OCI-M2 (cell line): Measurements from ENCODE around the gene MAZ.
"Not testable (repeated sequence)": the region's sequence is repeated elsewhere in the genome, so short reads cannot be mapped to it uniquely, and the experiment has no call there.

ENCODE experiments used
- DNase-seq: peaks from one replicate; lab custom pipeline; 2025; ENCODE audit not compliant: unreplicated experiment; lab: John Stamatoyannopoulos, UW

MAZ gene

DNA sequence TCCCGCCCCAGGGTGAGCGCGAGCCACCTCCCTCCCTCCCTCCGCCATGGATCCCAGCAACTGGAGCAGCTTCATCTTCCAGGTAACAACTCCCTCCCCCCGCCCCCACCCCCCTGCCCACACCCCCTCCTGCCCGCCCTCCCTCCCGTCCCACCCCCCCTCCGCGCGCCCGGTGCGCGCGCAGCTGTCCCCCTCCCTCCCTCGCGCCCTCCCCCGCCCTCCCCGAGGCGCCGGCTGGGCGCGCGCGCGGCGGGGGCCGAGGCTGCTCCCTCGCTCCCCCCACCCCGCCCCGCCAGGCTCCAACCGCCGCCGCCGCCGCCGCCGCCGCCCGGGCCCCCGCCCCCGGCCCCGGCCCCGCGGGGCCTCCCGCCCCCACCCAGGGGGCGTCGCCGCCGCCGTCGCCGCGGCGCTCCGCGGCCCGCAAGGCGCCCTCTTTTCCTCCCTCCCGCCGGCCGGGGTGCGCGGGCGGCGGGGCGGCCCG is at the start of gene MAZ:
TSS of gene MAZ (plus strand) at position 431 of the 481 bp plus-strand sequence. CDS start 173 bp downstream, outside the sequence.
- DNase-seq, result no peak

DNA sequence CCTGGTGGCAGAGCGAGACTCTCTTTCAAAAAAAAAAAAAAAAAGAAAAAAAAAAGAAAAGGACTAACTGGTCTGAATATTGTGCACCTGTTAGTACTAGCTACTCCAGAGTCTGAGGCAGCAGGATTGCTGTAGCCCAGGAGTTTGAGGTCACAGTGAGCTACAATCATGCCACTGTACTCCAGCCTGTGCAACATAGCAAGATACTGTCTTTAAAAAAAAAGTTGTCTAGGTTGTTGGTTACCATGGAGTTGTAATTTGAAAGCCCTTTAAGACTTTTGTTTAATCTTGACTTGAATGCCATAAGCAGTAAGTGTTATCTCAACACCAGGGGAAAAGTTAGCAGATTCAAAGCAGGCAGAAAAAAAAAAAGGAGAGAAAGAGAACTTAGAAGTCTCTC is 49.7 kb upstream of the MAZ start:
- DNase-seq, result no peak

DNA sequence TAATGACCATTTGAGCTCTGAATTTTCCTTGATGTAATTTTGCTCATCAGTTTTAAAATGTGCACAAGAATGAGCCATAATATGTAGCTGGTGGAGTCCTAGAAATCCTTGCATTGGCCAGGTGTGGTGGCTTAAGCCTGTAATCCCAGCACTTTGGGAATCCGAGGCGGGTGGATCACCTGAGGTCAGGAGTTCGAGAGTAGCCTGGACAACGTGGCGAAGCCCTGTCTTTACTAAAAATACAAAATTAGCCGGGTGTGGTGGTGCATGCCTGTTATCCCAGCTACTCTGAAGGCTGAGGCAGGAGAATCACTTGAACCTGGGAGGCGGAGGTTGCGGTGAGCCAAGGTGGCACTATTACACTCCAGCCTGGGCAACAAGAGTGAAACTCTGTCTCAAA is 49.2 kb upstream of the MAZ start:
- not testable (repeated sequence) for DNase-seq

DNA sequence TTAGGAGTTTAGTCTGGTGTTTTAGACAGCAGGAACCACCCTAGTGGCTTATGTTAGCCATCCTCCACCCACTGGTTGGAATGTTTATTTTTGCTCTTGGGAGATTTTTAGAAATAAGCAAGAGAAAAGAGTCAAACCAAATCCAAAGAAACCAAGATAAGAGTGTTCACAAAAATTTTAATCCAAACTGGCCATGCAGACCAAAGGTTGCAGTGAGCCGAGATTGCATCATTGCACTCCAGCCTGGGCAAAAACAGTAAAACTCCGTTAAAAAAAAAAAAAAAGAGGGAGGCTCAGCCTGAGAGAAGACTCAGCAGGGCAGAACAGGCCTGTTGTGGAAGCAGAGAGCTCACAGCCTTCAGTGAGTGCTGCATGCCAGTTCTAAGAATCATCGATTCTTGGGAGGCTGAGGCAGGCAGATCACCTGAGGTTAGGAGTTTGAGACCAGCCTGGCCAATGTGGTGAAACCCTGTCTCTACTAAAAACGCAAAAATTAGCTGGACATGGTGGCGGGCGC is 48.3 kb upstream of the MAZ start:
- no peak for DNase-seq

DNA sequence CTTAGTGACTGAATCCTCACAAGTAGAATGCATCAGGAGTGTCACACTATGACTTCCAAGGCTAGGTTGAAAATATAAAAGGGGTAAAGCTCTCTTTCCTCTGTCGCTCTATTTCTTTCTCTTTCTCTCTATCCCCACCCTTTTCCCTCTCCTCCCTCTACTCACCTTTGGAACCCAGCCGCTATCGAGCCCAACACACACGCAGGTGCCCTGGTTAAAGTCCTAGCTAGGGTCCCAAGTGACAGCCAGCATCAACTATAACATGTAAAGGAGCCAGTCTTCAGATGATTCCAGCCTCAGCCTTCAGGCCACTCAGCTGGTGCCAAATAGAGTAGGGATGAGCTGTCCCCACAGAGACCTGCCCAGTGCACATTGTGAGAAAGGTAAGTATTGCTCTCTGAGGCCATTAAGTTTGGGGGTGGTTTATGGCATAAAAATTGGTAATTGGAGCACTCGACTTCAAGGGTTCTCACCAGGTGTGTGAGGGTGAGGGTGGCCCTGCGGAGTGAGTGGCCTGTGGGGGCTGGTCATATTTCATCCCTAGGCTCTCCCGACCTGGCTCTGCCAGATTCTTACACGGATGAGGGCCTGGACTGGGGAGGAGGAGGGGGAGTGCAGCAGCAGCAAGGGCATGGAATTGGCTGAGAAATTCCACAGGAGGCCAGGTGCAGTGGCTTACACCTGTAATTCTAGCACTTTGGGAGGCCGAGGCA is 45.6 kb upstream of the MAZ start:
- no peak for DNase-seq

DNA sequence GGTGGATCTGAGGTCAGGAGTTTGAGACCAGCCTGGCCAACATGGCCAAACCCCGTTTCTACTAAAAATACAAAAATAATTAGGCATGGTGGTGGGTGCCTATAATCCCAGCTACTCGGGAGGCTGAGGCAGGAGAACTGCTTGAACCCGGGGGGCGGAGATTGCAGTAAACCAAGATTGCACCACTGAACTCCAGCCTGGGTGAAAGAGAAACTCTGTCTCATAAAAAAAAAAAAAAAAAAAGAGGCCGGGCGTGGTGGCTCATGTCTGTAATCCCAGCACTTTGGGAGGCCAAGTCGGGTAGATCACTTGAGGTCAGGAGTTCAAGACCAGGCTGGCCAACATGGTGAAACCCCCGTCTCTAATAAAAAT is 45.1 kb upstream of the MAZ start:
- DNase-seq, result not testable (repeated sequence)

DNA sequence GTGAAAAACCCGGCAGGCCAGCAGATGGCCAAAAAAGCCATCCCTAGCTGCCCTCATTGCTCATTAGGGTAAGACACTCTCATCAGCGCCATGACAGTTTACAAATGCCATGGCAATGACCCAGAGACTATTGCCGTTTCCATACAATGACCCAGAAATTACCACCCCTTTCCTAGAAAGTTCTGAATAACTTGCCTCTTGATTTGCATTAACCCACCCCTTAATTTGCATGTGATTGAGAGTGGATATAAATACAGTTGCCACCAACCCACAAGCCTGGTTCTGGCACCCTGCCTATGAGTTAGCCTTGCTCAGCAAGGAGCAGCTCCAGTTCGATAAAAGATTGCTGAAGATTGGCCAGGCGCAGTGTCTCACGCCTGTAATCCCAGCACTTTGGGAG is 44.4 kb upstream of the MAZ start:
- DNase-seq, result no peak

DNA sequence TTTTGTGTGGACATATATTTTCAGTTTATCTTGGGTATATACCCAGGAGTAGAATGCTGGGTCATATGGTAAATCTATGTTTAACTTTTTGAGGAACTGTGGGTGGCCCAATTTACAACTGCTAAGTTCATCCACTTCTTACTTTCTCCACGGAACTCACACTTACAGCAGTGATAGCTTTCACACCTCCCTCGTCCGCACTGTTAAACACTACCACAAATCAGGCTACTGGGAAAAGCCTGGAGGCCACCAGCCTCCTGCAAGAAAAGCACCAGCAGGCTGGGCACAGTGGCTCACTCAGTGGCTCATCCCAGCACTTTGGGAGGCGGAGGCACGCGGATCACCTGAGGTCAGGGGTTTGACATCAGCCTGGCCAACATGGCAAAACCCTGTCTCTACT is 43.0 kb upstream of the MAZ start:
- DNase-seq, result no peak

DNA sequence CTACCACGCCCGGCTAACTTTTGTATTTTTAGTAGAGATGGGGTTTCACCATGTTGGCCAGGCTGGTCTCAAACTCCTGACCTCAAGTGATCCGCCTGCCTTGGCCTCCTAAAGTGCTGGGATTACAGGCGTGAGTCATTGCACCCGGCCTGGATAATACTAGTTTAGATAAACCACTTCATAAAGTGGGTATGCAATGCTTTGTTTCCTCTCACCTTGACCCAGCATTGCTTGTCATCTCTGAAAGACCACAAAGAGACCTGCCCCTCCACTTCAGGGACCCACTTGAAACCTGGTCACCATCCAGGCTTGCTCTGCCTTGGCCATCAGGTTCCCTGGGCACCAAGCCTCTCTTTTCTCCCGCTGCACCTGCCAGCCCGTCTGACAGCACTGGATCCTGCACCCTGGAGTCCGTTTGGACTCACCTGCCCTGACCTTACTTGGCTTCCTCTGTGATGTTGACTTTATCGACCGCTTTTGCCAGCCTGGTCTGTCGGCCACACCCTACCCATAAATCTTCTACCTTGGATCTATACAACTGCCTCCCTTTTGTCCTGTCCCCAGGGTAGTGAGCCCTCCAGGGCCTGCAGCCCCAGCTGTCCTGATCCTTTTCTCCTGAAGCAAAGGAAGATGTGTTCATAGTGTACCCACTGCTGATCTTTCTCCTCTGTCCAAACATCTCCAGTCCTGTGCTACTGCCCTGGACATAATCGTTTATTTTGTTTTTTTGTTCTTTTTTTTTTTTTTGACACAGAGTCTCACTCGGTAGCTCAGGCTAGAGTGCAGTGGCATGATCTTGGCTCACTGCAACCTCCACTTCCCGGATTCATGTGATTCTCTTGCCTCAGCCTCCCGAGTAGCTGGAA is 40.9 kb upstream of the MAZ start:
- DNase-seq, result no peak

DNA sequence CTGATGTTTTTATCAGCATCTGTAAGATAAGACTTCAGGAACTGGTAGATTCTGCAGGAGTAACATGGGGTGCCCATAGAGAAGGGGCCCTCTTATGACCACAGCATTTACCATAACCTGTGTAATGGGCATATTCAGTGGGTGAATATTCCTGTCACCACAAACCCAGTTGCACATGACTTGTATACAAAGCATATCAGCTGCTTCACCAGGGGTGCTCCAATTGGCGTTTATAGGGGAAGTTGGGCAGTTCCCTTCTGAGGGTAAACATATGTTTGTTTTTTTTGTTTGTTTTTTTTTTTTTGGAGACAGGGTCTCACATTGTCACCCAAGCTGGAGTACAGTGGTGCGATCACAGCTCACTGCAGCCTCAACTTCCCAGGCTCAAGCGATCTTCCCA is 39.8 kb upstream of the MAZ start:
- no peak for DNase-seq

DNA sequence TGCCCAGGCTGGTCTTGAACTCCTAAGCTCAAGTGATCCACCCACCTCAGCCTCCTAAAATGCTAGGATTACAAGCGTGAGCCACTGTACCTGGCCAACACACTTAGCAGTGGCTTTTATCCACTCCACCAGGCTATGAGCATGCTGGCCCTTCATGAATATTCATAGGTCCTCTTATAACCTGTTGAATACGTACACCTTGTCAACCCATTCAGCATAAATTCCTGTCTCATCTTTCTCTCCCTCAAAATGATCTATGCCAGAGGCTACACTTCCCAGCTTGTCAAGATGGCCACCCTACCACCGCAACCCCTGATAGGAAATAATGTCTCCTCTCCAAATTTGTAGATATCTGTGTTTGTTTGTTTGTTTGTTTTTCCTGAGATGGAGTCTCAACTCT is 39.3 kb upstream of the MAZ start:
- no peak for DNase-seq

DNA sequence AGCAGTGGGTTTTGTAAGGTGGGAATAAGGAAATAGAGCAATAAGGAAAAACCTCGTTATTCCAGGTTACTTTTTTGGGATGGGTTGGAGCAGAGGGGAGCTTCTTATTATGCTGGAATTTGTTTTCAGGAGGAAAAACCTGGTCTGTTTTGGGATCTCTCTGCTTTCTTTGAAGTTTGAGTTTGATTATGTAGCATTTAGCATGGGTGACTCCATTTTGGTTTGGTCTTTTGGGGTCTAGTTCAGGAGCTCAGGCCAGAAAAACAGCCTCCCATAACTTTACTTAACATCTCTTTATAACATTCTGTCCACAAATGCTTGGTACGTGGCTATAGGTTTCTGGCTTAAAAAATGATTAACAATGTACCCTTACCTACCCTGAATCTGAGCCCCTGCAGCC is 36.8 kb upstream of the MAZ start:
- DNase-seq, result no peak

DNA sequence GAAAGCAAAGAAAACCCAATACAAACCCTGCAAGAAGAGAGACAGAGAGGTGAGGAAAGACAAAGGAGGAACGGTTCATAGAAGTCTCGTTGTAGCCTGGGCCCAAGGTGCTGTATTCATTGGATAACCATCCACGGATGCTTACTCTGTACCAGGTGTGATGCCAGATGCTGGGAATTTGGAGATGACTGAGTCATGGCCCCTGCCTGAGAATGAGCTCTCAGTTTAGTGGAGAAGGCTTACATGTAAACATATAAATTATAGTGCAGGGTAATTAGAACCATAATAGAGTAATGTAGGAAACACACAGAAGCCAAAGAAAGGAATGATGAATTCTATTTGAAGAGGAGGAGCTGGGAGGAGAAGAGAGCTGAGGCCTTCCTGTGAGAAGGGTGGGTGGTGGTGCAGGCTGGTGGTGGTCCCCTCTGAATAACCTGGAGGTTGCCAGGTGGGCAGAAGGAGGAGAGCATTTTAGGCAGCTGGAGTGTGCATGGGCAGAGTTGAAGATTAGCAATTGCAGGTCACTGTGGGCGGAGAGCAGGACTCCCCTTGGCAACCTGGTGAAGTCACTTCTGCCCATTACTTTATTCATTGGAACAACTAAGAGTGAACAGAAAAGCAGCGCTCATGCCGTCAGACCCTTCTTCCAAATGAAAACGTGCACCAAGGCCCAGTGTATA is 35.9 kb upstream of the MAZ start:
- no peak for DNase-seq

DNA sequence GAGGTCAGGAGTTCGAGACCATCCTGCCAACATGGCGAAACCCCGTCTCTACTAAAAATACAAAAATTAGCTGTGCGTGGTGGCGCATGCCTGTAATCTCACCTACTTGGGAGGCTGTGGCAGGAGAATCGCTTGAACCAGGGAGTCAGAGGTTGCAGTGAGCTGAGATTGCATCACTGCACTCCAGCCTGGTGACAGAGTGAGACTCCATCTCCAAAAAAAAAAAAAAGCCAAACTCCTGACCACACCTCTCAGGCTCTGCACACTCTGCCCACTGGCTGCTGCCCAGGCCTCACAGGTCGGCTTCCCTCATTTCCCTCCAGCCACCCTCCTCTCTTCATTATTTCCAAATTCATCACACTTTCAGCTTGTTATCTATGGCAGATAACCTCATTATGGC is 34.0 kb upstream of the MAZ start:
- not testable (repeated sequence) for DNase-seq

DNA sequence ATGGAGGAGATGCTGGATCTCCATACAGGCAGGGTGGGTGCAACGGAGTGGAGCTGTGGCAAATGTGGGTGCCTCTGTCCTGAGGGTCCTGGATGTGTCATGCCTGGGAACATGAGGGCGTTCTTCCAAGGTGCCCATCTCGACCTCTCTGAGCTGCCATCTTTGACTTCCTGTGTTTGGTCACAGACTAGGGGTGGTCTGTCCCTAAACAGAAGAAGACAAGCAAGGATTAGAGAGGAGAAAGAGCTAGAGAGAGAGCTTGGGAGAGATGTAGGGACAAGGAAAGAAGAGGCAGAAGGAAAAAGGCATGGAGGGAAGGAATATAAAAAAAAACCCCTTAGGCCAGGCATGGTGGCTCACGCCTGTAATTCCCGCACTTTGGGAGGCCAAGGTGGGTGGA is 31.6 kb upstream of the MAZ start:
- no peak for DNase-seq

DNA sequence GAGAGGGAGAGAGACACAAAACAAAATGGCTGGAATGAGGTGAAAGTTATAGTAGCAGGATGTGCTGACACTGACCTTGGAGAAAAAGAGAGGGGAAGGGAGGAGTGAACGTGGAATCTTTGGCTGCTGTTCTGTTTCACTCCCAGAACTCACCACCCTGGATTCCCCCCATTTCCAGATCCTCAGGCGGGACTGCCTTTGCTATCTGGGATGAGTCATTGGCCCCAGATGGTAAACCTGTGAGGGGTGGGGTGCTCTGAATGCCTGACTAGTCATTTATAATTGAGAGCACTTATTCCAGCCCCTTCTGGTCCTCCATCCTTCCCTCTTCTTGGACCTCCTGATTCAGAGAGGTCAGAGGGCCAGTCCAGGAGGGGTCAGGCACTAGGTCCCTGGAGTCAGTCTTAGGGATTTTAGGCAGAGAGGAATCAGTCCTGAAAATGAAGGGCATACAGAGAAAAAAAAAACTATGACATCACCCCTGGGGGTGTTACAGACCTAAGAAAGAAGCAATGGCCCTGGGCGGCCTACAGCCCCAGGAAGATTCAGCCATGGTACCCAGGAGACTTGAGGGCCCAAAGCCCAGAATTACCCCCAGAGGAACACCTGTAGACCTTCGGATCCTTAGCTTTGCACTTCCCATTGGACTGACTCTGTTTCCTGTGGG is 30.5 kb upstream of the MAZ start:
- DNase-seq, result no peak

DNA sequence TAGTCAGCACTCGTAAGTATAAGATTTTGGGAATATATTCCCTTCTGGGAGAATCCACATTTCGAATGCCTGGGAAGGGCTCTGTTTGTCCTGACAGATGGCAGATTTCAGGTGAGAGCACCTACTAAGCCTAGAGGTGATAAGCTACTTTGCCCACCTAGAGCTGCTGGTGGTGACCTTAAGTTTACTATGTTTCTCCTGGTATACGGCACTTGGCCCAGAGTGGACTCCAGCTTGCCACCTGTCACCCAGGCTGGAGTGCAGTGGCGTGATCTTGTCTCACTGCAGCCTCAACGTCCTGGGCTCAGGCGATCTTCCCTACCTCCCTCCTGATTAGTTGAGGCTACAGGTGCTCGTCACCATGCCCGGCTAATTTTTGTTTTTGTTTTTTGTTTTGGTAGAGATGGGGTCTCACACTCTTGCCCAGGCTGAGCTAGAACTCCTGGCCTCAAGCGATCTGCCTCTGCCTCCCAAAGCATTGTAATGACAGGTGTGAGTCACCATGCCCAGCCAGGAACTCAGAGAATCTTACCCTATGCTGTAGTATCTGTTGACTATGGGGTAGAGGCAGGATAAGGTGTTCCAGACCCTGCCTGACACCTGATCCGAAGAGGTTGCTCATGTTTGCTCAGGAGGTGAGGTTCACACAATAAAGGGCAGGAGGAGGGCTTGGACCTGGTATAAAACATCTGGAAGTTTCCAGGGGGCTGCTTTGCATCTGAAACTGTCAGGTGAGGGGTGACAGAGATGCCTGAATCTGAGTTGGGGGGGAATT is 28.6 kb upstream of the MAZ start, which contains the start of gene ZG16:
TSS of gene ZG16 (plus strand) at position 681 of the 775 bp plus-strand sequence. CDS start 1,011 bp downstream, outside the sequence.
- DNase-seq, result no peak

DNA sequence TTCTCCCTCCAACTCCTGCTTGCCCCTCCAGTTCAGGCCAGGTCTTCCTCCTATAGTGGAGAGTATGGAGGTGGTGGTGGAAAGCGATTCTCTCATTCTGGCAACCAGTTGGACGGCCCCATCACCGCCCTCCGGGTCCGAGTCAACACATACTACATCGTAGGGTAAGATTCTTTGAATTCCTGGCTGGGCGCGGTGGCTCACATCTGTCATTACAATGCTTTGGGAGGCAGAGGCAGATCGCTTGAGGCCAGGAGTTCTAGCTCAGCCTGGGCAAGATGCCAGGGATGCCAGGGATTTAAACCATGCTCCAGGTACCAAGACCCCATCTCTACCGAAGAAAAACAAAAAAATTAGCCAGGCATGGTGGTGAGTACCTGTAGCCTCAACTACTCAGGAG is 26.9 kb upstream of the MAZ start:
- no peak for DNase-seq

DNA sequence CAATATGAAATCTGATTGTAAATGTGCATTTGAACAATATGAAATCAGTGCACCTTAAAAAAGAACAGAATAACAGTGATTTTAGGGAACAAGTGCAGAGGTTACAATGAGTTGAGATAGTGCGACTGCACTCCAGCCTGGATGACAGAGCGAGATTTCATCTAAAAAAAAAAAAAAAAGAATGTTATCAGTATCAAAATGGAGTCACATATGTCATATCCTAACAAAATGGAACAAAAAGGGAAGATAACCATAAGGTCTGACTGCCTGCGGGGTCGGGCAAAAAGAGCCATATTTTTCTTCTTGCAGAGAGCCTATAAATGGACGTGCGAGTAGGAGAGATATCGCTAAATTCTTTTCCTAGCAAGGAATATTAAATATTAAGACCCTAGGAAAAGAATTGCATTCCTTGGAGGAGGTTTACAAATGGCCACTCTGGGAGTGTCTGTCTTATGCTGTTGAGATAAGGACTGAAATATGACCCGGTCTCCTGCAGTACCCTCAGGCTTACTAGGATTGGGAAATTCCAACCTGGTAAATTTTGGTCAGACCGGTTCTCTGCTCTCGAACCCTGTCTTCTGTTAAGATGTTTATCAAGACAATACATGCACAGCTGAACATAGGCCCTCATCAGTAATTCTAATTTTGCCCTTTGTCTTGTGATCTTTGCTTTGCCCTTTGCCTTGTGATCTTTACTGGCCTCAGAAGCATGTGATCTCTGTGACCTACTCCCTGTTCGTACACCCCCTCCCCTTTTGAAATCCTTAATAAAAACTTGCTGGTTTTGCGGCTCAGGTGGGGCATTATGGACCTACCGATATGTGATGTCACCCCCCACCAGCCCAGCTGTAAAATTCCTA is 23.0 kb upstream of the MAZ start:
- DNase-seq, result not testable (repeated sequence)
